ENCODE measurements around the gene USP15.

- TF ChIP-seq CTCF (IDR thresholded peaks at IDR 0.05; ENCODE audit: borderline replicate concordance, extremely low read depth, low read length, poor library complexity, severe bottlenecking) = no peak
- no peak for TF ChIP-seq EZH2 (IDR thresholded peaks at IDR 0.05; ENCODE audit: borderline replicate concordance, low read depth, low read length, severe bottlenecking)
Measured at GRCh38 chr12:62258231-62258630, 2.0 kb upstream of the USP15 start.

Data from DND-41 (cell line).